Neural cell (in vitro differentiated cells): ENCODE results near the gene PNPLA3. TPM values are rescaled to one million over a fixed set of nuclear protein-coding genes. Genes with fewer than 3 reads are reported as not detected.

Experiments
- H2AFZ ChIP-seq: fragments of 200-600, 300-800 bp; sonication (generic), shearing (Covaris generic); 2 replicates; pipeline ENCODE4 v1.6.0; 2014; ENCODE audit warnings: low read depth, mild to moderate bottlenecking, antibody characterized with exemption, low read length, moderate library complexity
- H3F3A ChIP-seq: fragments of 200-600 bp; shearing (Covaris generic); 2 replicates; pipeline ENCODE4 v1.6.1; 2016; ENCODE audit warnings: mild to moderate bottlenecking, moderate library complexity, mixed read lengths, antibody characterized with exemption, low read length; ENCODE audit not compliant: insufficient read depth, poor library complexity, severe bottlenecking
- H3K27ac ChIP-seq: fragments of 200-600, 300-800 bp; sonication (generic), shearing (Covaris generic); 2 replicates; pipeline ENCODE4 v1.5.1; 2014; ENCODE audit warnings: mild to moderate bottlenecking, low read length, moderate library complexity
- H3K27me3 ChIP-seq: fragments of 300-800, 200-600 bp; sonication (generic), shearing (Covaris generic); 2 replicates; pipeline ENCODE4 v1.6.0; 2014; ENCODE audit warnings: mild to moderate bottlenecking, low read depth, low read length, moderate library complexity; ENCODE audit not compliant: insufficient read depth
- H3K36me3 ChIP-seq: fragments of 300-800, 200-600 bp; sonication (generic), shearing (Covaris generic); 2 replicates; pipeline ENCODE4 v1.5.1; 2014; ENCODE audit warnings: mild to moderate bottlenecking, antibody characterized with exemption, low read length, moderate library complexity; ENCODE audit not compliant: insufficient read depth
- H3K4me2 ChIP-seq: fragments of 300-800, 200-600 bp; sonication (generic), shearing (Covaris generic); 2 replicates; pipeline ENCODE4 v1.6.0; 2014; ENCODE audit warnings: mild to moderate bottlenecking, low read length
- H3K4me3 ChIP-seq: fragments of 300-800, 200-600 bp; sonication (generic), shearing (Covaris generic); 2 replicates; pipeline ENCODE4 v1.5.1; 2014; ENCODE audit warnings: mild to moderate bottlenecking, low read length, moderate library complexity
- H3K79me2 ChIP-seq: fragments of 200-600 bp; shearing (Covaris generic); replicated peaks from 2 replicates; pipeline ENCODE4 v1.6.0; 2014; ENCODE audit warnings: mild to moderate bottlenecking, low read length, moderate library complexity; ENCODE audit not compliant: insufficient read depth
- H3K9ac ChIP-seq: fragments of 300-800, 200-600 bp; sonication (generic), shearing (Covaris generic); 2 replicates; pipeline ENCODE4 v1.6.1; 2016; ENCODE audit warnings: mild to moderate bottlenecking, low read length, mixed read lengths
- H3K9me2 ChIP-seq: fragments of 200-600 bp; shearing (Covaris generic); 2 replicates; pipeline ENCODE4 v1.6.1; 2016; ENCODE audit warnings: mild to moderate bottlenecking, low read length, mixed read lengths; ENCODE audit not compliant: insufficient read depth
- H3K9me3 ChIP-seq: fragments of 200-600, 300-800 bp; sonication (generic), shearing (Covaris generic); 2 replicates; pipeline ENCODE4 v1.6.1; 2016; ENCODE audit warnings: mild to moderate bottlenecking, mixed run types, low read length, moderate library complexity, mixed read lengths
- H4K20me1 ChIP-seq: fragments of 200-600 bp; shearing (Covaris generic); 2 replicates; pipeline ENCODE4 v1.6.1; 2016; ENCODE audit warnings: mild to moderate bottlenecking, mixed run types; ENCODE audit not compliant: insufficient read depth
- CTCF ChIP-seq: fragments of 450-650 bp; IDR thresholded peaks from 2 replicates; pipeline ENCODE4 v1.5.1; 2014; ENCODE audit warnings: antibody characterized with exemption, mild to moderate bottlenecking, moderate library complexity; ENCODE audit not compliant: poor library complexity, severe bottlenecking
- EP300 ChIP-seq: fragments of 450-650 bp; conservative IDR thresholded peaks from 2 replicates; pipeline ENCODE4 v1.6.1; 2014; ENCODE audit warnings: antibody characterized with exemption, mild to moderate bottlenecking, moderate library complexity; ENCODE audit not compliant: poor library complexity, severe bottlenecking
- EZH2 ChIP-seq: fragments of 200-600, 300-800 bp; shearing (Covaris generic), sonication (generic); IDR thresholded peaks from 2 replicates; pipeline ENCODE4 v1.6.1; 2014; ENCODE audit warnings: antibody characterized with exemption, low read length, borderline replicate concordance, mild to moderate bottlenecking; ENCODE audit not compliant: insufficient read depth, poor library complexity, severe bottlenecking
- MXI1 ChIP-seq: fragments of 450-650 bp; conservative IDR thresholded peaks from 2 replicates; pipeline ENCODE4 v1.6.1; 2014; ENCODE audit warnings: antibody characterized with exemption, mild to moderate bottlenecking; ENCODE audit not compliant: poor library complexity, severe bottlenecking
- POLR2AphosphoS5 ChIP-seq: IDR thresholded peaks from 2 replicates; pipeline ENCODE4 v1.6.1; 2012
- RAD21 ChIP-seq: fragments of 450-650 bp; conservative IDR thresholded peaks from 2 replicates; pipeline ENCODE4 v1.6.1; 2014; ENCODE audit warnings: antibody characterized with exemption, mild to moderate bottlenecking, moderate library complexity
- SMC3 ChIP-seq: fragments of 450-650 bp; conservative IDR thresholded peaks from 2 replicates; pipeline ENCODE4 v1.6.1; 2014; ENCODE audit warnings: antibody characterized with exemption, mild to moderate bottlenecking, moderate library complexity; ENCODE audit not compliant: poor library complexity
- TAF1 ChIP-seq: IDR thresholded peaks from 2 replicates; pipeline ENCODE4 v1.6.1; 2012; ENCODE audit warnings: low read depth
- polyA plus RNA-seq: library from polyadenylated mRNA; depleted of rRNA; stranded (reverse); fragments of >200 nt; gene quantifications from 2 replicates; pipeline ENCODE4 v1.2.3, GENCODE V29; 2014
- TF ChIP-seq, protein P1 (sequence below): IDR thresholded peaks from 2 replicates; pipeline ENCODE4 v1.6.1; 2012; ENCODE audit warnings: borderline replicate concordance

The PNPLA3 gene
- polyA plus RNA-seq, 1 donor from 2014 or later, result 6.5 TPM

GRCh38 chr22:43974028-43974545 is 50.5 kb downstream of the PNPLA3 start:
- H2AFZ ChIP-seq, result no peak overlapping the region
- H3K9ac ChIP-seq, result no peak overlapping the region
- TF ChIP-seq, protein P1, sequence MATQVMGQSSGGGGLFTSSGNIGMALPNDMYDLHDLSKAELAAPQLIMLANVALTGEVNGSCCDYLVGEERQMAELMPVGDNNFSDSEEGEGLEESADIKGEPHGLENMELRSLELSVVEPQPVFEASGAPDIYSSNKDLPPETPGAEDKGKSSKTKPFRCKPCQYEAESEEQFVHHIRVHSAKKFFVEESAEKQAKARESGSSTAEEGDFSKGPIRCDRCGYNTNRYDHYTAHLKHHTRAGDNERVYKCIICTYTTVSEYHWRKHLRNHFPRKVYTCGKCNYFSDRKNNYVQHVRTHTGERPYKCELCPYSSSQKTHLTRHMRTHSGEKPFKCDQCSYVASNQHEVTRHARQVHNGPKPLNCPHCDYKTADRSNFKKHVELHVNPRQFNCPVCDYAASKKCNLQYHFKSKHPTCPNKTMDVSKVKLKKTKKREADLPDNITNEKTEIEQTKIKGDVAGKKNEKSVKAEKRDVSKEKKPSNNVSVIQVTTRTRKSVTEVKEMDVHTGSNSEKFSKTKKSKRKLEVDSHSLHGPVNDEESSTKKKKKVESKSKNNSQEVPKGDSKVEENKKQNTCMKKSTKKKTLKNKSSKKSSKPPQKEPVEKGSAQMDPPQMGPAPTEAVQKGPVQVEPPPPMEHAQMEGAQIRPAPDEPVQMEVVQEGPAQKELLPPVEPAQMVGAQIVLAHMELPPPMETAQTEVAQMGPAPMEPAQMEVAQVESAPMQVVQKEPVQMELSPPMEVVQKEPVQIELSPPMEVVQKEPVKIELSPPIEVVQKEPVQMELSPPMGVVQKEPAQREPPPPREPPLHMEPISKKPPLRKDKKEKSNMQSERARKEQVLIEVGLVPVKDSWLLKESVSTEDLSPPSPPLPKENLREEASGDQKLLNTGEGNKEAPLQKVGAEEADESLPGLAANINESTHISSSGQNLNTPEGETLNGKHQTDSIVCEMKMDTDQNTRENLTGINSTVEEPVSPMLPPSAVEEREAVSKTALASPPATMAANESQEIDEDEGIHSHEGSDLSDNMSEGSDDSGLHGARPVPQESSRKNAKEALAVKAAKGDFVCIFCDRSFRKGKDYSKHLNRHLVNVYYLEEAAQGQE, result no peak
- TF ChIP-seq CTCF (no peak), EP300 (no peak), TAF1 (no peak), EZH2 (no peak), SMC3 (no peak)

DNA sequence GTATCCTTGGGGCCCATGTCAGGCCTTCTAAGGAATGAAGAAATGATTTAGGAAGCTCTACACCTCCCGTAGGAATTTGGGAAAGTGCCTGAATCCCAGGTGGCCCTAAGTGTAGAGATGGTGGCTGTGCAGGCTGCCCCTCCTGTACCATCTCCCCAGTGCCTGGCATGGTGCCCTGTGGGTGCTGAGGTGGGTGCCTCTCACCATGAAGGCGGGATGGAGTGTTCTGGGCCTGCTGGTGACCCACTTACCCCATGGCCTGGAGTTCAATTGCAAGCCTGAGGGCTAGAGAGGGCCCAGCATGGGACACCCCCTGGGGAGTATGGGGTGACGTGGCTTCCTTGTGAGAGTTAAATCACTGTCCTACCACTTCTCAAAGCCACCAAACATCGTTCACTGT is 51.4 kb downstream of the PNPLA3 start:
- no peaks in the 10 kb centered on the region for H3F3A ChIP-seq

More at GRCh38 chr22:43974028-43974545, 50.5 kb downstream of the PNPLA3 start:
- no peak overlapping the region for H3K4me3 ChIP-seq
- no peaks in the 10 kb centered on the region for H3K36me3 ChIP-seq
- no peaks in the 10 kb centered on the region for H4K20me1 ChIP-seq
- no peaks in the 10 kb centered on the region for H3K27me3 ChIP-seq
- H3K9me2 ChIP-seq, result no peaks in the 10 kb centered on the region
- no peak overlapping the region for H3K27ac ChIP-seq
- H3F3A ChIP-seq, result no peaks in the 10 kb centered on the region
- no peaks in the 10 kb centered on the region for H3K9me3 ChIP-seq
- no peak overlapping the region for H3K4me2 ChIP-seq
- H3K79me2 ChIP-seq, result no peaks in the 10 kb centered on the region

More for the DNA sequence above, 51.4 kb downstream of the PNPLA3 start:
- H2AFZ ChIP-seq, result no peak overlapping the region
- H3K27ac ChIP-seq, result no peak overlapping the region
- no peaks in the 10 kb centered on the region for H3K27me3 ChIP-seq
- no peaks in the 10 kb centered on the region for H3K9me2 ChIP-seq
- H3K4me3 ChIP-seq, result no peak overlapping the region
- H3K9me3 ChIP-seq, result no peaks in the 10 kb centered on the region
- no peaks in the 10 kb centered on the region for H4K20me1 ChIP-seq
- no peak overlapping the region for H3K9ac ChIP-seq
- no peak overlapping the region for H3K4me2 ChIP-seq
- no peaks in the 10 kb centered on the region for H3K36me3 ChIP-seq
- H3K79me2 ChIP-seq, result no peaks in the 10 kb centered on the region
- no peak for TF ChIP-seq RAD21
- TF ChIP-seq SMC3, result no peak
- TF ChIP-seq EZH2, result no peak
- no peak for TF ChIP-seq MXI1
- no peak for TF ChIP-seq CTCF
- no peak for TF ChIP-seq TAF1
- TF ChIP-seq, protein P1, result no peak
- TF ChIP-seq EP300, result no peak
- TF ChIP-seq POLR2AphosphoS5, result no peak
